Neural progenitor cell (in vitro differentiated cells): ENCODE measurements around the gene FSTL5. TPM values are rescaled to one million over a fixed set of nuclear protein-coding genes. Genes with fewer than 3 reads are reported as not detected.

Source experiments
- DNase-seq: peaks from one replicate; pipeline ENCODE4 v3.0.0-alpha.2; 2016; ENCODE audit warnings: low spot score
- H2AFZ ChIP-seq: fragments of 200-600 bp; sonication (generic); replicated peaks from 2 replicates; pipeline ENCODE4 v1.6.1; 2016; ENCODE audit warnings: antibody characterized with exemption
- H3F3A ChIP-seq: fragments of 200-600 bp; sonication (generic); 2 replicates; pipeline ENCODE4 v1.6.1; 2016; ENCODE audit warnings: antibody characterized with exemption, low read depth
- H3K27ac ChIP-seq: fragments of 200-600 bp; sonication (generic); 2 replicates; pipeline ENCODE4 v1.5.1; 2016; ENCODE audit warnings: mild to moderate bottlenecking
- H3K27me3 ChIP-seq: fragments of 200-600 bp; sonication (generic); 2 replicates; pipeline ENCODE4 v1.6.1; 2016; ENCODE audit warnings: mild to moderate bottlenecking, moderate library complexity
- H3K36me3 ChIP-seq: fragments of 200-600 bp; sonication (generic); 2 replicates; pipeline ENCODE4 v1.5.1; 2016
- H3K4me1 ChIP-seq: fragments of 200-600 bp; sonication (generic); 2 replicates; pipeline ENCODE4 v1.6.1; 2016; ENCODE audit warnings: mixed run types
- H3K4me2 ChIP-seq: fragments of 200-600 bp; sonication (generic); 2 replicates; pipeline ENCODE4 v1.6.1; 2016
- H3K4me3 ChIP-seq: fragments of 200-600 bp; sonication (generic); 2 replicates; pipeline ENCODE4 v1.5.1; 2016
- H3K79me2 ChIP-seq: fragments of 200-600 bp; sonication (generic); 2 replicates; pipeline ENCODE4 v1.6.1; 2016; ENCODE audit warnings: low read depth
- H3K9ac ChIP-seq: fragments of 200-600 bp; sonication (generic); 2 replicates; pipeline ENCODE4 v1.6.1; 2016
- H3K9me3 ChIP-seq: fragments of 200-600 bp; sonication (generic); 2 replicates; pipeline ENCODE4 v1.5.1; 2016; ENCODE audit warnings: low read depth
- H4K20me1 ChIP-seq: fragments of 200-600 bp; sonication (generic); 2 replicates; pipeline ENCODE4 v1.6.1; 2016; ENCODE audit warnings: low read depth
- H3K27ac Mint-ChIP-seq: 3 replicates; pipeline ENCODE4 v1.8.0; 2021; ENCODE audit warnings: mixed read lengths
- H3K27me3 Mint-ChIP-seq: 2 replicates; pipeline ENCODE4 v1.8.0; 2022; ENCODE audit warnings: low read depth, mild to moderate bottlenecking, inconsistent platforms, moderate library complexity, mixed read lengths; ENCODE audit not compliant: insufficient read depth
- H3K36me3 Mint-ChIP-seq: 3 replicates; pipeline ENCODE4 v1.8.0; 2021; ENCODE audit warnings: mixed read lengths
- H3K4me1 Mint-ChIP-seq: 3 replicates; pipeline ENCODE4 v1.8.0; 2021; ENCODE audit warnings: mixed read lengths
- H3K4me3 Mint-ChIP-seq: 3 replicates; pipeline ENCODE4 v1.8.0; 2021; ENCODE audit warnings: mild to moderate bottlenecking, moderate library complexity, mixed read lengths
- H3K9me3 Mint-ChIP-seq: 3 replicates; pipeline ENCODE4 v1.8.0; 2020; ENCODE audit warnings: mixed read lengths
- EZH2 ChIP-seq: fragments of 200-600 bp; sonication (generic); IDR thresholded peaks from 2 replicates; pipeline ENCODE4 v1.6.1; 2017; ENCODE audit warnings: antibody characterized with exemption, mild to moderate bottlenecking, moderate library complexity
- EZH2phosphoT487 ChIP-seq: fragments of 200-600 bp; sonication (generic); IDR thresholded peaks from 2 replicates; pipeline ENCODE4 v1.6.1; 2017; ENCODE audit warnings: antibody characterized with exemption
- total RNA-seq: library from RNA; depleted of rRNA; stranded (reverse); fragments of >200 nt; gene quantifications from 2 replicates; pipeline ENCODE4 v1.2.3, GENCODE V29; 2015; ENCODE audit warnings: low replicate concordance
- TF ChIP-seq, protein P1 (sequence below): fragments of 200-600 bp; sonication (generic); IDR thresholded peaks from 2 replicates; pipeline ENCODE4 v1.5.1; 2017; ENCODE audit warnings: antibody characterized with exemption, mild to moderate bottlenecking

FSTL5 gene
- total RNA-seq, 1 donor from 2014 or later = not detected

DNA sequence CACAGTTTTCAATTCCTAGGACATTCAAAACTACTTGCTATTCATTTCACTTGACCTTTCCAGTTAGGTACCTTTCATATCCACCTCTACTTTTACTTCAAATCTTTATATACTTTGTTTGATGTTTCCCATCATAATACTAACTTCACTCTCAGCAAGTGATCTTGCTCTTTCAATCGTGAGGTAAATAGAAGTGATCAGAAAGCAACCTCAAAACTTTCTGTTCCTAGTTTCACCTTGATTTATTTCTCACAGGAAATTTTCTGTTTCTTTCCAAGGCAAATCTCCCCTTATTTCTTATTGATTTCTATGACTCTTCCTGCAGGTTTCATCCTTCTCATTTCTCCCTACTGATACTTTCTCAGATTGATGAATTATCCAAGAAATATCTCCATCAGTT lies 623.5 kb downstream of the FSTL5 start:
- no peaks in the 10 kb centered on the region for H3K4me1 Mint-ChIP-seq
- Histone ChIP-seq H3K4me2 (no peak overlapping the region), H3K4me1 (no peaks in the 10 kb centered on the region), H3K9ac (no peak overlapping the region), H3K36me3 (no peaks in the 10 kb centered on the region), H3K4me3 (no peak overlapping the region), H3K27ac (no peak overlapping the region), H4K20me1 (no peaks in the 10 kb centered on the region), H3F3A (no peaks in the 10 kb centered on the region), H3K79me2 (no peaks in the 10 kb centered on the region), H3K9me3 (no peaks in the 10 kb centered on the region), H3K27me3 (no peaks in the 10 kb centered on the region), H2AFZ (no peak overlapping the region)
- H3K4me3 Mint-ChIP-seq = no peak overlapping the region
- no peak for DNase-seq
- H3K9me3 Mint-ChIP-seq = no peaks in the 10 kb centered on the region
- H3K27me3 Mint-ChIP-seq = no peaks in the 10 kb centered on the region
- TF ChIP-seq, protein P1, sequence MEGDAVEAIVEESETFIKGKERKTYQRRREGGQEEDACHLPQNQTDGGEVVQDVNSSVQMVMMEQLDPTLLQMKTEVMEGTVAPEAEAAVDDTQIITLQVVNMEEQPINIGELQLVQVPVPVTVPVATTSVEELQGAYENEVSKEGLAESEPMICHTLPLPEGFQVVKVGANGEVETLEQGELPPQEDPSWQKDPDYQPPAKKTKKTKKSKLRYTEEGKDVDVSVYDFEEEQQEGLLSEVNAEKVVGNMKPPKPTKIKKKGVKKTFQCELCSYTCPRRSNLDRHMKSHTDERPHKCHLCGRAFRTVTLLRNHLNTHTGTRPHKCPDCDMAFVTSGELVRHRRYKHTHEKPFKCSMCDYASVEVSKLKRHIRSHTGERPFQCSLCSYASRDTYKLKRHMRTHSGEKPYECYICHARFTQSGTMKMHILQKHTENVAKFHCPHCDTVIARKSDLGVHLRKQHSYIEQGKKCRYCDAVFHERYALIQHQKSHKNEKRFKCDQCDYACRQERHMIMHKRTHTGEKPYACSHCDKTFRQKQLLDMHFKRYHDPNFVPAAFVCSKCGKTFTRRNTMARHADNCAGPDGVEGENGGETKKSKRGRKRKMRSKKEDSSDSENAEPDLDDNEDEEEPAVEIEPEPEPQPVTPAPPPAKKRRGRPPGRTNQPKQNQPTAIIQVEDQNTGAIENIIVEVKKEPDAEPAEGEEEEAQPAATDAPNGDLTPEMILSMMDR = no peak
- no peak for TF ChIP-seq EZH2
- no peak for TF ChIP-seq EZH2phosphoT487
- H3K36me3 Mint-ChIP-seq = no peaks in the 10 kb centered on the region
- H3K27ac Mint-ChIP-seq = no peak overlapping the region

DNA sequence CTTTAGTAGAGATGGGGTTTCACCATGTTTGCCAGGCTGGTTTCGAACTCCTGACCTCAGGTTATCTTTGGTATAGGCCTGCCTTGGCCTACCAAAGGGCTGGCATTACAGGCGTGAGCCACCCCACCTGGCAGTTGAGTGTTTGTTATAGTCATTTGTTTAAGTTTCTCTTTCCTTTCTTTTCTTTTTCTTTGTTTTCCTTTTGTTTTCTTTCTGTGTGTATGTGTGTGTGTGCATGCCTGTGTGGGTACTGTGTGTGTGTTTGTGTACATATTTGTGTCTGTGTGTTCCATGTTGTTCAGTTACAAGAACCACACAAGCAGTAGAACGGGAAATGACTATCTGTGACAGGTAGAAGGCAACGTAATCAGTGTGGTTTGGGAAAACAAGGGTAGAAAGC lies 624.9 kb downstream of the FSTL5 start:
- DNase-seq = no peak
- Mint-ChIP-seq H3K4me1 (no peaks in the 10 kb centered on the region), H3K4me3 (no peak overlapping the region), H3K27ac (no peak overlapping the region), H3K27me3 (no peaks in the 10 kb centered on the region), H3K36me3 (no peaks in the 10 kb centered on the region), H3K9me3 (no peaks in the 10 kb centered on the region)
- Histone ChIP-seq H3K79me2 (no peaks in the 10 kb centered on the region), H3K4me2 (no peak overlapping the region), H2AFZ (no peak overlapping the region), H4K20me1 (no peaks in the 10 kb centered on the region), H3K27ac (no peak overlapping the region), H3K27me3 (no peaks in the 10 kb centered on the region), H3K9ac (no peak overlapping the region), H3K4me3 (no peak overlapping the region), H3K9me3 (no peaks in the 10 kb centered on the region), H3K36me3 (no peaks in the 10 kb centered on the region), H3F3A (no peaks in the 10 kb centered on the region), H3K4me1 (no peaks in the 10 kb centered on the region)
- TF ChIP-seq EZH2phosphoT487 = no peak
- no peak for TF ChIP-seq EZH2
- TF ChIP-seq, protein P1 = no peak

DNA sequence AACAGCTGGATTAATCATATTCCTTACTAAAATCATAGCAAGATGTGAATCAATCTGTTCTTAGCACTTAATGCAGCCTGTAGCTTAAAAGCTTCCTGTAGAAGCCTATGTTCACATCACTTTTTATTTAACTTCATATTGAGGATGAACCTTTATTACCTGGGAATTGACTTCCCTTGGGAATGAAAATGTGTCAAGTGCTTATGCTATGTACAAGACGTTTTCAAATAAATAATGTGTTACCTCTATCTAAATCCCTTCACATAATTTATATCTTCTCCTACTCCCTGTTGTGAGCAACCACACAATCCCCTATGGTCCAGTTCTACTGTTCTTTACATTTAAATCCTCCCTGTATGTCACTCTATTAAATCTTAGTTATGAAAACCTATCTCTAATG lies 633.1 kb downstream of the FSTL5 start:
- H3K4me1 Mint-ChIP-seq = no peaks in the 10 kb centered on the region
- TF ChIP-seq, protein P1 = no peak
- TF ChIP-seq EZH2phosphoT487 (no peak), EZH2 (no peak)

DNA sequence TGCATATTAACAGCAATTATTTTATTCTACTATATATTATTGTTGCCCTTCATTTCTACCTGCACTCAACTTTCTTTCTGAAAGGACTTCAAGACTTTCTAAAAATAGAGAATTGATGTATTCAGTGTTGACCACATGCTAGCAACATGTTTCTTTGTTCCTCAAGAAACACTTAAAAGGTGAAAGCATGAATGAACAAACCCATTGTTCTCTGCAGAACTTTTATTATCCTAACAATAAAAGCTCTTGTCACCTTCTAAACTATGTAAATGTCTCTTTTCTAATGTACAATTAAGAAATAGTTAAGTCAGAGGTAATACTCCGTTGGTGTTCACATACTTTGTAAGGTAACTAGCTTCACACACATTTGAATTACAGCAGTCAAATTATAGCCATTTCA lies 638.7 kb downstream of the FSTL5 start:
- Mint-ChIP-seq H3K27me3 (no peaks in the 10 kb centered on the region), H3K36me3 (no peaks in the 10 kb centered on the region), H3K9me3 (no peaks in the 10 kb centered on the region), H3K4me1 (peaks cover 2% of the 10 kb centered on the region), H3K27ac (no peak overlapping the region), H3K4me3 (no peak overlapping the region)
- no peaks in the 10 kb centered on the region for H3K36me3 ChIP-seq
- DNase-seq = no peak
- no peaks in the 10 kb centered on the region for H3F3A ChIP-seq
- no peak overlapping the region for H3K9ac ChIP-seq
- TF ChIP-seq, protein P1 = no peak
- TF ChIP-seq EZH2phosphoT487 (no peak), EZH2 (no peak)
- H4K20me1 ChIP-seq = no peaks in the 10 kb centered on the region
- H3K4me1 ChIP-seq = no peaks in the 10 kb centered on the region
- H3K9me3 ChIP-seq = no peaks in the 10 kb centered on the region
- H3K4me2 ChIP-seq = no peak overlapping the region
- no peak overlapping the region for H2AFZ ChIP-seq
- no peaks in the 10 kb centered on the region for H3K79me2 ChIP-seq
- no peak overlapping the region for H3K27ac ChIP-seq
- no peak overlapping the region for H3K4me3 ChIP-seq
- no peaks in the 10 kb centered on the region for H3K27me3 ChIP-seq

More for the DNA sequence above, 633.1 kb downstream of the FSTL5 start:
- DNase-seq = no peak
- Histone ChIP-seq H3K9me3 (no peaks in the 10 kb centered on the region), H3K9ac (no peak overlapping the region), H3K4me2 (no peak overlapping the region), H4K20me1 (no peaks in the 10 kb centered on the region), H3K4me1 (no peaks in the 10 kb centered on the region), H3F3A (no peaks in the 10 kb centered on the region), H2AFZ (no peak overlapping the region), H3K27ac (no peak overlapping the region), H3K36me3 (no peaks in the 10 kb centered on the region), H3K4me3 (no peak overlapping the region), H3K79me2 (no peaks in the 10 kb centered on the region), H3K27me3 (no peaks in the 10 kb centered on the region)
- H3K36me3 Mint-ChIP-seq = no peaks in the 10 kb centered on the region
- H3K4me3 Mint-ChIP-seq = no peak overlapping the region
- no peaks in the 10 kb centered on the region for H3K9me3 Mint-ChIP-seq
- no peak overlapping the region for H3K27ac Mint-ChIP-seq
- H3K27me3 Mint-ChIP-seq = no peaks in the 10 kb centered on the region
